SK-N-SH (cell line): ENCODE measurements around the gene GARRE1. TPM values are rescaled to one million over a fixed set of nuclear protein-coding genes. Genes with fewer than 3 reads are reported as not detected.

Source experiments
- CTCF ChIA-PET: fragments of 300-600, 350-600 bp; formaldehyde crosslinking; extraction: SDS; loops from one replicate; lab custom pipeline; 2021; lab: Yijun Ruan, JAX
- POLR2A ChIA-PET: fragments of 350-600 bp; sonication (Branson Sonifier 250); formaldehyde crosslinking; extraction: SDS; loops from one replicate; lab custom pipeline; 2020; ENCODE audit warnings: antibody characterized with exemption, inconsistent platforms; lab: Yijun Ruan, JAX
- DNase-seq: peaks from one replicate; pipeline ENCODE4 v3.0.0; 2012
- H2AFZ ChIP-seq: fragments of 200-600 bp; sonication (generic); 2 replicates; pipeline ENCODE4 v1.8.1; 2016; ENCODE audit warnings: antibody characterized with exemption, mild to moderate bottlenecking, low read depth
- H3F3A ChIP-seq: fragments of 200-600 bp; sonication (generic); replicated peaks from 2 replicates; pipeline ENCODE3; 2016; ENCODE audit warnings: antibody characterized with exemption, mild to moderate bottlenecking; ENCODE audit not compliant: insufficient read depth
- H3K27ac ChIP-seq, 2 experiments: fragments of 200-500 bp in 1 of 2; fragments of 200-600 bp in 1 of 2; sonication (Bioruptor generic) in 1 of 2; sonication (generic), shearing (Covaris generic) in 1 of 2; 2 replicates each; pipeline versions ENCODE4 v1.5.1 to v1.6.1; 2014 to 2016; ENCODE audit warnings: low read depth in 2 of 2, inconsistent platforms in 1 of 2, low read length in 1 of 2, mild to moderate bottlenecking in 1 of 2, mixed read lengths in 1 of 2
- H3K27me3 ChIP-seq: fragments of 200-600 bp; sonication (generic), shearing (Covaris generic); 2 replicates; pipeline ENCODE4 v1.6.1; 2016; ENCODE audit warnings: mixed run types; ENCODE audit not compliant: insufficient read depth
- H3K36me3 ChIP-seq, 2 experiments: fragments of 200-500 bp in 1 of 2; fragments of 200-600 bp in 1 of 2; sonication (Bioruptor generic) in 1 of 2; sonication (generic) in 1 of 2; replicated peaks in 1 of 2; 2 replicates each; pipeline versions ENCODE3 to v1.5.1; 2014 to 2016; ENCODE audit warnings: low read length in 1 of 2, mild to moderate bottlenecking in 1 of 2; ENCODE audit not compliant: insufficient read depth in 2 of 2, control insufficient read depth in 1 of 2
- H3K4me1 ChIP-seq, 2 experiments: fragments of 200-500 bp in 1 of 2; fragments of 200-600 bp in 1 of 2; sonication (Bioruptor generic) in 1 of 2; sonication (generic), shearing (Covaris generic) in 1 of 2; 2 replicates each; pipeline versions ENCODE4 v1.5.1 to v1.6.1; 2014 to 2016; ENCODE audit warnings: low read depth in 1 of 2, low read length in 1 of 2, mixed run types in 1 of 2; ENCODE audit not compliant: insufficient read depth in 2 of 2, control insufficient read depth in 1 of 2
- H3K4me2 ChIP-seq: fragments of 200-600 bp; sonication (generic), shearing (Covaris generic); 2 replicates; pipeline ENCODE4 v1.6.1; 2017; ENCODE audit warnings: mixed run types
- H3K4me3 ChIP-seq, 2 experiments: fragments of 200-500 bp in 1 of 2; fragments of 200-600 bp in 1 of 2; sonication (Bioruptor generic) in 1 of 2; sonication (generic), shearing (Covaris generic) in 1 of 2; 2 replicates each; pipeline versions ENCODE4 v1.5.1 to v1.8.1; 2014 to 2016; ENCODE audit warnings: low read depth in 2 of 2, inconsistent platforms in 1 of 2, low read length in 1 of 2, mild to moderate bottlenecking in 1 of 2, mixed read lengths in 1 of 2, moderate library complexity in 1 of 2
- H3K79me2 ChIP-seq: fragments of 200-600 bp; sonication (generic); 2 replicates; pipeline ENCODE4 v1.8.1; 2017; ENCODE audit warnings: mild to moderate bottlenecking; ENCODE audit not compliant: insufficient read depth
- H3K9ac ChIP-seq: fragments of 200-600 bp; sonication (generic); 2 replicates; pipeline ENCODE4 v1.6.1; 2017; ENCODE audit warnings: mixed run types
- H3K9me2 ChIP-seq: fragments of 200-600 bp; sonication (generic); 2 replicates; pipeline ENCODE4 v1.6.1; 2017; ENCODE audit warnings: mixed run types
- H3K9me3 ChIP-seq: fragments of 200-600 bp; sonication (generic); 2 replicates; pipeline ENCODE4 v1.6.1; 2017; ENCODE audit warnings: mixed run types, mild to moderate bottlenecking, moderate library complexity
- H4K20me1 ChIP-seq: fragments of 200-600 bp; sonication (generic); 2 replicates; pipeline ENCODE4 v1.6.1; 2017; ENCODE audit warnings: mild to moderate bottlenecking, mixed run types; ENCODE audit not compliant: insufficient read depth
- CTCF ChIP-seq: fragments of 200-600 bp; sonication (generic); IDR thresholded peaks from 2 replicates; pipeline ENCODE4 v1.6.1; 2017; ENCODE audit warnings: antibody characterized with exemption, mild to moderate bottlenecking, moderate library complexity
- ELF1 ChIP-seq: IDR thresholded peaks from 2 replicates; pipeline ENCODE4 v1.4.0; 2012
- EP300 ChIP-seq, 2 experiments: IDR thresholded peaks; 2 replicates each; pipeline versions ENCODE4 v1.4.0 to v1.6.1; 2012; ENCODE audit warnings: borderline replicate concordance in 1 of 2, low read depth in 1 of 2, low read length in 1 of 2
- FOSL2 ChIP-seq: IDR thresholded peaks from 2 replicates; pipeline ENCODE4 v1.4.0; 2012; ENCODE audit warnings: low read depth, mild to moderate bottlenecking, moderate library complexity, borderline replicate concordance
- FOXJ3 ChIP-seq: sonication (generic); formaldehyde crosslinking; IDR thresholded peaks from 2 replicates; pipeline ENCODE4 v1.5.1; 2020; ENCODE audit warnings: mild to moderate bottlenecking, missing genetic modification reagents
- GABPA ChIP-seq: IDR thresholded peaks from 2 replicates; pipeline ENCODE4 v1.4.0; 2012; ENCODE audit warnings: low read depth, mild to moderate bottlenecking
- GATA2 ChIP-seq: sonication (generic); formaldehyde crosslinking; IDR thresholded peaks from 2 replicates; pipeline ENCODE4 v1.5.0; 2020; ENCODE audit warnings: mild to moderate bottlenecking, missing genetic modification reagents
- MEF2A ChIP-seq: IDR thresholded peaks from 2 replicates; pipeline ENCODE4 v1.4.0; 2012; ENCODE audit warnings: low read depth, borderline replicate concordance
- MXI1 ChIP-seq: IDR thresholded peaks from 2 replicates; pipeline ENCODE4 v1.6.1; 2012; ENCODE audit warnings: mild to moderate bottlenecking, low read depth, low read length, improper control_type of control experiment
- NFIC ChIP-seq: IDR thresholded peaks from 2 replicates; pipeline ENCODE4 v1.4.0; 2012; ENCODE audit warnings: borderline replicate concordance
- RAD21 ChIP-seq: IDR thresholded peaks from 2 replicates; pipeline ENCODE4 v1.6.1; 2012; ENCODE audit warnings: mild to moderate bottlenecking, low read length
- RCOR1 ChIP-seq: fragments of 150-350 bp; IDR thresholded peaks from 2 replicates; pipeline ENCODE4 v1.6.1; 2017; ENCODE audit warnings: antibody characterized with exemption, low read length
- REST ChIP-seq: IDR thresholded peaks from 2 replicates; pipeline ENCODE4 v1.6.1; 2012; ENCODE audit warnings: mild to moderate bottlenecking, low read depth, low read length, moderate library complexity
- RFX5 ChIP-seq: IDR thresholded peaks from 2 replicates; pipeline ENCODE4 v1.6.1; 2012; ENCODE audit warnings: mild to moderate bottlenecking, improper control_type of control experiment, low read length
- SIN3A ChIP-seq: IDR thresholded peaks from 2 replicates; pipeline ENCODE4 v1.6.1; 2012; ENCODE audit warnings: low read depth, mild to moderate bottlenecking, low read length, moderate library complexity, borderline replicate concordance
- SMC3 ChIP-seq: IDR thresholded peaks from 2 replicates; pipeline ENCODE4 v1.6.1; 2012; ENCODE audit warnings: low read depth, low read length, improper control_type of control experiment
- TAF1 ChIP-seq: IDR thresholded peaks from 2 replicates; pipeline ENCODE4 v1.6.1; 2012; ENCODE audit warnings: low read depth, mild to moderate bottlenecking, low read length, moderate library complexity, borderline replicate concordance
- TCF12 ChIP-seq: IDR thresholded peaks from 2 replicates; pipeline ENCODE4 v1.4.0; 2012
- USF2 ChIP-seq: fragments of 150-350 bp; IDR thresholded peaks from 2 replicates; pipeline ENCODE4 v1.6.1; 2017; ENCODE audit warnings: antibody characterized with exemption, low read length, low read depth, borderline replicate concordance
- WGBS: methylation state at CpG from one replicate; pipeline ENCODE4 v1.1.6; 2017; ENCODE audit warnings: low lambda C conversion rate; 5-methylcytosine and 5-hydroxymethylcytosine counted together
- polyA plus RNA-seq, 3 experiments: library from polyadenylated mRNA; depleted of rRNA; stranded (reverse); fragments of >200 nt; gene quantifications; 2 replicates each; pipeline ENCODE4 v1.2.3, GENCODE V29; 2012
- TF ChIP-seq, protein P1 (sequence below): IDR thresholded peaks from 2 replicates; pipeline ENCODE4 v1.4.0; 2012; ENCODE audit warnings: low read depth, borderline replicate concordance

GARRE1 gene
- polyA plus RNA-seq, 1 of the 3 experiments (the other 2 are of a cell fraction), result 9.7 TPM

DNA sequence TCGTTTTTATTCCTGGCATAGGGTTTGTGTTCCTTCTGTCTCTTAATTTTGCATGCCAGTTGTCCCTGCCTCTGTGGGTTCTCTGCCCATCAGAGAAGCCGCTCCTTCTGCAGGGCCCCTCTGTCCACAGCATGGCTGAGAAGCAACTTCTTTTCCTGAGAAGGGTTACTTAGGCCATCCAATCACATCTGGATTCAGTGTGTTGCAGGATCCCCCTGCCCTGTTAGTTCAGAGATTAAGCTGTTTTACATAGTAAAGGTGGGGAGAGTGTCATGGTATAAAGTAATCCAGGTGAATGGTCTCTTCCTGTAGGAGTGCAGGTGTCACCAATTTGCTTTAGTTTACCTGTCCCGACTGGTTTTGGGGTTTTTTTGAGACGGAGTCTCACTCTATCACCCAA is 22.9 kb upstream of the GARRE1 start:
- H3K36me3 ChIP-seq, result peaks cover 40 to 46% of the 10 kb centered on the region in 2 experiments
- H3K4me2 ChIP-seq, result no peak overlapping the region
- CTCF ChIA-PET, result interaction anchor here (2.9 kb wide), 1 partner anchor 11 kb away, joined by 17 read pairs; no protein-coding TSS in a partner anchor
- no peaks in the 10 kb centered on the region for H3K9me3 ChIP-seq
- H3K9ac ChIP-seq, result no peak overlapping the region
- no peak overlapping the region for H2AFZ ChIP-seq
- H3K27ac ChIP-seq, result peak overlapping the region in 1 of 2 experiments; percentile 88; a peak in 2 of 4 replicates
- peaks cover 9% of the 10 kb centered on the region for H3K79me2 ChIP-seq
- POLR2A ChIA-PET, result no interaction called here
- 99% methylated on average over 3 of the region's 4 CpGs for WGBS
- H3K4me3 ChIP-seq, result no peak overlapping the region
- peaks cover 50% of the 10 kb centered on the region for H3F3A ChIP-seq
- peaks cover 58% of the 10 kb centered on the region for H4K20me1 ChIP-seq
- no peaks in the 10 kb centered on the region for H3K9me2 ChIP-seq
- H3K4me1 ChIP-seq, result peaks cover 4 to 16% of the 10 kb centered on the region in 2 experiments; a peak in 2 of 4 replicates
- no peak for TF ChIP-seq NFIC
- no peak for TF ChIP-seq USF2
- TF ChIP-seq, protein P1, sequence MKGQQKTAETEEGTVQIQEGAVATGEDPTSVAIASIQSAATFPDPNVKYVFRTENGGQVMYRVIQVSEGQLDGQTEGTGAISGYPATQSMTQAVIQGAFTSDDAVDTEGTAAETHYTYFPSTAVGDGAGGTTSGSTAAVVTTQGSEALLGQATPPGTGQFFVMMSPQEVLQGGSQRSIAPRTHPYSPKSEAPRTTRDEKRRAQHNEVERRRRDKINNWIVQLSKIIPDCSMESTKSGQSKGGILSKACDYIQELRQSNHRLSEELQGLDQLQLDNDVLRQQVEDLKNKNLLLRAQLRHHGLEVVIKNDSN, result no peak
- no peak for TF ChIP-seq TCF12
- no peak for TF ChIP-seq GATA2 (CRISPR knock-in tag)
- TF ChIP-seq RFX5, result no peak
- no peak for TF ChIP-seq EP300 (IDR thresholded peaks at IDR 0.05; ENCODE audit: borderline replicate concordance in 1 of 2, low read depth in 1 of 2, low read length in 1 of 2)
- TF ChIP-seq SMC3, result no peak
- no peak for TF ChIP-seq RAD21
- no peak for TF ChIP-seq FOXJ3
- TF ChIP-seq RCOR1, result no peak
- no peak for TF ChIP-seq GABPA
- no peak for TF ChIP-seq MEF2A
- no peak for TF ChIP-seq TAF1
- TF ChIP-seq ELF1, result no peak
- no peak for TF ChIP-seq FOSL2
- no peak for TF ChIP-seq SIN3A
- no peak for TF ChIP-seq CTCF
- TF ChIP-seq REST, result no peak
- TF ChIP-seq MXI1, result no peak
- DNase-seq, result no peak
- H3K27me3 ChIP-seq, result no peaks in the 10 kb centered on the region
